Measurements from ENCODE around the gene FGD5.
A peak's percentile ranks its signal among the peaks of the same experiment; 100 is the strongest.

The FGD5 gene

GRCh38 chr3:14818804-14819500 lies at the start of gene FGD5:
TSS of gene FGD5 (plus strand) at chr3:14818962. CDS start at chr3:14819072, 110 bp downstream.
- DNase-seq = no peak

- DNase-seq = no peak
Measured at GRCh38 chr3:14769544-14770325, 49.0 kb upstream of the FGD5 start.

GRCh38 chr3:14770591-14770990 lies 48.2 kb upstream of the FGD5 start:
- no peak for DNase-seq

- no peak for DNase-seq
Measured at GRCh38 chr3:14771593-14772497, 46.9 kb upstream of the FGD5 start.

GRCh38 chr3:14772533-14773138 lies 46.1 kb upstream of the FGD5 start:
- DNase-seq = no peak

GRCh38 chr3:14773281-14773680 lies 45.5 kb upstream of the FGD5 start:
- DNase-seq = no peak

GRCh38 chr3:14773691-14774128 lies 45.1 kb upstream of the FGD5 start:
- no peak for DNase-seq

GRCh38 chr3:14774431-14774830 lies 44.3 kb upstream of the FGD5 start:
- DNase-seq = no peak

- no peak for DNase-seq
Measured at GRCh38 chr3:14775011-14775410, 43.8 kb upstream of the FGD5 start.

- DNase-seq = no peak
Measured at GRCh38 chr3:14775563-14775962, 43.2 kb upstream of the FGD5 start.

GRCh38 chr3:14779069-14779685 lies 39.6 kb upstream of the FGD5 start:
- no peak for DNase-seq

- peak; percentile 48 for DNase-seq
Measured at GRCh38 chr3:14780927-14781507, 37.7 kb upstream of the FGD5 start.

GRCh38 chr3:14783480-14784086 lies 35.2 kb upstream of the FGD5 start:
- DNase-seq = no peak

GRCh38 chr3:14784087-14784681 lies 34.6 kb upstream of the FGD5 start:
- no peak for DNase-seq

- DNase-seq = no peak
Measured at GRCh38 chr3:14785207-14786155, 33.3 kb upstream of the FGD5 start.

- DNase-seq = no peak
Measured at GRCh38 chr3:14786369-14786768, 32.4 kb upstream of the FGD5 start.

- DNase-seq = no peak
Measured at GRCh38 chr3:14787630-14788029, 31.1 kb upstream of the FGD5 start.

GRCh38 chr3:14788644-14789043 lies 30.1 kb upstream of the FGD5 start:
- DNase-seq = no peak

- no peak for DNase-seq
Measured at GRCh38 chr3:14789221-14789620, 29.5 kb upstream of the FGD5 start.
